GM19438 (cell line): ENCODE data around the gene GUCY1A1.

Experiments used
- ATAC-seq: cut with Tn5 transposase; IDR thresholded peaks from one replicate; pipeline ENCODE4 v1.9.1; 2021; ENCODE audit warnings: low read depth; ENCODE audit not compliant: unreplicated experiment

The GUCY1A1 gene

GRCh38 chr4:155724731-155725130 lies 58.1 kb downstream of the GUCY1A1 start:
- no peak for ATAC-seq

DNA sequence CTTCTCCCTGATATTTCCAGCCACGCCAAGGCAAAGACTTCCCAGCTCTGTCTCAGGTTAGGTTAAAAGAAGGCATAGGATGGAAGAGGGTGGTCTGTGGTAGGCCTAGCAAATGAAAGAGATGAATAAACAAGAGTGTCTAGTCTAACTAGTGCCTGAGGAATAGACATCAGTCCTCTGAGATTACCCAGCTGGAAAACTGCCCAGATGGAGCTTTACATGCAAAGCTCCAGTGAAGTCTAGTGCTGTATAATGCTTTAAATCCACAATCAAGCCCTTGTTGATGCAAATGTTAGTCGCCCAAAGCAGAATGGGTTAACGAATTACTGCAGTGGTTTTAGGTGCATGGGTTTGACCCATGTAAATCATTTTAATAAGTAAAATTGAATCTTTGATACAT lies 67.4 kb downstream of the GUCY1A1 start:
- no peak for ATAC-seq

DNA sequence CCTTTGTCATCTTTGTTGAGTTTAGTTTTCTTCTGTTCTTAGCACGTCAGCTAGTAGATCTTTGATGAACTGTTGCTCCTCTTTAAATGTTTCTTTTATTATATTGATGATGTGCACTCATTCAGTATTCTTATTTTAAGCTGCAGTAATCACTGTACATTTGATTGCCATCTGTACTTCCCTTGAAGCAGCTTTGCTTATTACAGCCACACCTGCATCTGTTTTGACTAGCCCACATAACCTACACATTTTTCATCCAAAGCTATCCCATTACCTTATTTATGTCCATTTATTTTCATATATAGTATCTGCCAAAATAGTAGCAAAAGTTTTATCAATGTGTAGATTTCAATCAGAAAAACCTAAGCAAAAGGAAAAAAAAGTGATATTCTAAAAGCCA lies 68.3 kb downstream of the GUCY1A1 start:
- no peak for ATAC-seq

GRCh38 chr4:155735496-155735895 lies 68.8 kb downstream of the GUCY1A1 start:
- ATAC-seq = no peak

DNA sequence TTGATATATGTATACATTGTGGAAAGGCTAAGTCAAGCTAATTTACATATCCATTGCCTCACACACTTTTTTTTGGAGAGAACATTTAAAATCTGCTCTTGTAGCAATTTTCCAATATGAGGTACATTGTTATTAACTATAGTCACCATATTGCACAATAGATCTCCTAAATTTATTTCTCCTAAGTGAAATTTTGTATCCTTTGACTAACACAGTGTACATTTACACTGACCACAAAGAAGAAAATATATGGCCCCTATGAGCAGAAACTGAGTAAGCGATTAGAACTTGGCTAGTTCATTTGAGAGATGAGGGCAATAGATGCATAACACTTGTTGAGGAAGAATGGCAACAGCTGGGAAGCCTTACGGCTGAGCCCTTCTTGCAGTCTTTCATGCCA lies 71.9 kb downstream of the GUCY1A1 start:
- ATAC-seq = no peak

- no peak for ATAC-seq
Measured at GRCh38 chr4:155741546-155741945, 74.9 kb downstream of the GUCY1A1 start.

DNA sequence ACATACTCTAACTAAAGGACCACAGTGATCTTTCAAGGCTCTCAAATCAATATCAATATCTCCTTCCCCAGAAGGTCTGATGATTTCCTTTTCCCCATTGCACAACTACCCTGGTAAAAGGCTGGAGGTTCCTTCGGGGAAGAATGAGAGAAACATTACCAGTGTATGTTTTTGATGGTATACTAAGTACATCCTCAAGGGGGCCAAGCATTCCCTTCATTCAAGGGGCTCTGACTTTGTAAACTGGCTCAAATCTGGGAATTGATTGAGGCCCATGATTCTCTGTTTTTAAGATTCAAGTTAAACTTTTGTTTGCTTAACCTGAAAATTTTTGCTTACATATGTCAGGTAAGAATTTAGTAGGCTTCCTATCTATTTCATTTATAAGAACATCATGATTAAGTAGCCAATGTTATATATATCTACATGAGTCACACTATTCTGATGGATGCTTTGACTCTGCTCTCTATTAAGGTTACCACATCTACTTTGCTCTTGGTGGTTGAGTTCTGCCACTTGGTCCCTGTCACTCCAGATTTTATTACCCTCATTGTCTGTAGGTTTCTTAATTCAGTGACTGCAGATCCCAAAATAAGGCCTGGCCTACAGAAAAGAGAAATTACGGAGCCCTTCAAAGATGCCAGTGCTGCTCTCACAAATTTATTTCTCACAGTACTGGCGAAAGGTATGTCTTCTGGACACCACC lies 75.8 kb downstream of the GUCY1A1 start:
- no peak for ATAC-seq

DNA sequence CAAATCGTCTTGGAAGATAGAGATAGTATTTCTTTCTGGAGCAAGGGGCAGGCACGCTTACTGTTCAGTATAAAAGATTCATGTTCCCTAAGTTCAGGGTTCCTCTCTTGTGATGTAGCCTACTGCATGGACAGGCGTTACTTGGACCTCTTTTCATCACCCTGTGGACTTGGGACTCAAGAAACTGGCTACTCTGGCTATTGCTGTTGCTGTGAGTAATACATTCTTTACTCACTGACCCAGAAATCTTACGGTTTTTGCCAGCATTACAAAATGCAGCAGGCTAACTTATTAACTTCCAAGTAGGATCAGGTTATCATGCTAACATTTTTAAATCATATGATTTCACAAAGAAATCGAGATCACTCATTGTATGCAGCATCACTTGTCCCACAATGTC lies 79.3 kb downstream of the GUCY1A1 start:
- no peak for ATAC-seq

DNA sequence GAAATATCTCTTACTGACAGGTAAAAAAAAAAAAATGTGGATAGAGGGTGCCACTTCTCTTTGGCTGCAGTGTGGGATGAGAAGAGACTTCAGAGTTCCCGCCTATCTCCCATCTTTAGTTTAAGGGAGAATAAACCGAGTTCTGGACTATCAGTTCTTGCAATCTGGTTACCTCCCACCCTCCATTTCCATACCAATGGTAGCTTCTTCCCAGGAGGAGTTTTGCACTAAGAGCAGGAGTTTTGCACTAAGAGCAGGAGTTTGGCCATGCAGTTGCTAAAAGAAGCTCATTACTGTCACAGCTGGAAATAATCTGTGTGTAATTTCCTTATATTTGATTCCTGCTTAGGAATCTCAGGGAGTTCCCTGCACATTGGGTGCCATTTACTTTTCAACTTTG lies 81.4 kb downstream of the GUCY1A1 start:
- ATAC-seq = no peak

- ATAC-seq = no peak
Measured at GRCh38 chr4:155749041-155749440, 82.4 kb downstream of the GUCY1A1 start.

- no peak for ATAC-seq
Measured at GRCh38 chr4:155751569-155751968, 84.9 kb downstream of the GUCY1A1 start.

GRCh38 chr4:155757745-155758265 lies 91.2 kb downstream of the GUCY1A1 start:
- ATAC-seq = no peak

DNA sequence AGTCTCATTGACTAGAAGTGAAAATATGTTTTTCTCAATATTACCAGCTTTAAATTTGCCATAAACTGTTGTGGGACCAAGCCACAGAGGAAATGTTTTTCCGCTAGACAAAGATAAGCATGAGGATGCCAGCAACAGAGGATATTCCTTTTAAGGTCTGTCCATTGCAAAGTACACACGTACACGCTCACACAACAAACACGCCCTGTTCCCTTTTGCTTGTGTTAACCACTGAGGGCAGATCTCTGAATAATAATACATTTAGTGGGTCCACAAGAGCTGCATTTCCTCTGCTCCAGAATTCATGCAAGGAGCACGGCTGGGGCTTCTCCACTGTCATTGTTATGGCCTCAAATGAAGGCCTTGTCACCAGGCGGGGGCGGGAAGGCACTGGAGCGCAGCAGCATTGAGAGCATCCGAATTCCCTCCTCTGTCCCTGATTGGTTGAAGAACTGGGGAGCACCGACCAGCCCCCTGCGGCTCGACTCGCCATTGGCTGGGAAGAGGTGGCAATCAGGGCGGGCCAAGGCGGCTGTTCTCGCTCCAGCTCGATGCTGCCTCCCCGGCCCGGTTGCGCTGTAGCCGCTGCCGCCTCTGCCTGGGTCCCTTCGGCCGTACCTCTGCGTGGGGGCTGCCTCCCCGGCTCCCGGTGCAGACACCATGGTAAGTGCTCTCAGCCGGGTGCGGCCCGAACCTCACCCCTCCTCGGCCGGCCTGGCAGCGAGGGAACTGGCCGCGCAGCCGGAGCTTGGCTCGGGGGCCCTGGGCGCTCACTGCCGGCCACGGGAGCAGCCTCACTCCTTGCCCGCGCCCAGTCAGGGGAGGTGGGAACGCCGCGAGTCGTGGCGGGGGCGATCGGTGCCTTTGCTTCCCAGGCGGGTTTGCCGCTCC lies 92.1 kb downstream of the GUCY1A1 start, which contains the start of gene GUCY1B1:
TSS of gene GUCY1B1 (plus strand) at position 541 of the 891 bp plus-strand sequence. CDS start at position 661, 120 bp downstream.
- ATAC-seq = peak; percentile 95

- peak; percentile 23 for ATAC-seq
Measured at GRCh38 chr4:155759372-155760252, 93.0 kb downstream of the GUCY1A1 start.

DNA sequence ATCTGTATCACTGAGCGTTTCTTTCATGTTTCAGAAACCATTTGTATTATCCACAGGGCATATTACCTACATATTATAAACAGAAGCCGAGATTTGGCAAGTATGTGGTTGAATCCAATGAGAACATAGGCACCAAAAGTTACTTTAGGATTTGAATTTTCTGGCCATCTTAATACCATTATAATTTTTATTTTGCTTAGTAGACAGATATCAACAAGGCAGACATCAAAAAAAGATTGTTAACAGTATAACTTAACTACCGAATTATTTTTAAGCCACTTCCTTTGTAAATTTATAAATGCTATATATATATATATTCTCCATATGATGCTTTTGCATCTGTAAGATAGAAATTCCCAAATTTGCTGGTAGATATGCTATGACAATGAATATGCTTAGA lies 94.4 kb downstream of the GUCY1A1 start:
- ATAC-seq = no peak

DNA sequence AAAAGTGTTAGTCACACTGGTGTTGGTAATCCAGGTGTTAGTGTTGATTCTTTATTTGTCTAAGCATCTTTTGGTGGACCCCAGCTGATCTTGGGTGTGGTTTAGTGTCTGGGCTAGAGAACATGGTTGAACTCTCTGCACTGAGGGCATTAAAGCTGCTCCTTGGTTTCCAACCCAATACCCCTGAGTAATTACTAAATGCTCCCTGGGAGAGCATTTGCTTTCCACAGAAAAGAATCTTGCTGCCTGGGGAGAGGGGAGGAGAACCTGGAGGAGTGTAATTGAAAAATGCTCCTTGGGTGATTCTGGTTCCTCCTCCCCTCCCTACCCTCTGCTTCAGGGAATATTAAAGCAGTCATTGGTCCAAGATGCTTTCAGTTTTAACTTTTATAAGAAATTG lies 95.3 kb downstream of the GUCY1A1 start:
- ATAC-seq = no peak

- no peak for ATAC-seq
Measured at GRCh38 chr4:155762334-155762733, 95.7 kb downstream of the GUCY1A1 start.

DNA sequence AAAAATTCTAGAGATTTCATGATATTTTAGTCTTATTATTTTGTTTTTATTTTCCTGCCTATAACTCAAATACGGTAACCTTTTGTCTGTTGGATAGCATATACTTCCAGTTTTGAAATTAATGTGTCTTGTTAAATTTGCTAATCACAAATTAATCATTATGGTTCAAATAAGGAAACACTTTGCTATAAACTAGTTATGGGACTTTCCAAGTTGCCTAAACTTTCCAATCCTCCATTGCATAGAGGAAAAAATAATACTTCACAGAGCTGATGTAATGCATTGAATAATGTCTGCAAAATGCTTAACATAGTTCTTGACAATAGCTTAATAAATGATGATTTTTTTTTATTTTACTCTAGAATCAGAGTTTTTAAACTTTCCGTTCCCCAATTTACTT lies 96.9 kb downstream of the GUCY1A1 start:
- ATAC-seq = no peak

DNA sequence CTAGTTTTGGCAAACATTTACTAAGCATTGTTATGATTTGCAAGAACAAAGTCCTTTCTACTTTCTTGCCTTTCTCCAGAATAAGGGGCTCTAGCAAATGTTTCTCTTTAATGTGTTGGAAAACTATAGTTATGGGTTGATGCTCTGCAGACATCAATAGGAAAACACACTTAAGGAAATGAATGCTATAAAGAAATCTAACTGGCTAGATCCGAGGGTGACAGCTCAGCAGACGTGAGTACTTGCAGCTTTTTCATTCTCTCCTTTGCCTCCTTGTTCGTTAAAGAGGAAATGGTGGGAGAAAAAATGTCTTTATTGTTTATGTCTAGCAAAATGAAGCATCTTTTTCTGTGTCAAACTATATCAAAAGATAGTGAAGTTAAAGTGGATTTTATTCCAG lies 98.5 kb downstream of the GUCY1A1 start:
- no peak for ATAC-seq

DNA sequence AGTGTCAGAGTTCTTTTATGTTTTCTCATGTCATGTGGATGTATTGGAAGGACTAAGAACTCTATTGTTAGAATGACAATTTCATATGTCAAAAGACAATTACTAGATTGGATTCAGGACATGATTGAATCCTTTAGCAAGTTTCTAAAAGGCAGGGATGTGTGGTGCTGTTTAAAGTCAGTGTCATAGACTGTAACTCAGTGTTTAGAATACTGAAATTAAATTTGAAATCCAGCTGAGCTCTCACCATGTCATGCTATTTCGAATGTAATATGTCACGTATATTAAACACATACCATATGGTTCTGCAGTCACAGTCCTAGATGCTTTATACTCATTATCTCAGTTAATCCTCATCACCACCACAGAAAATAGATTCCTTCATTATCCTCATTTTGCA lies 100.0 kb downstream of the GUCY1A1 start:
- no peak for ATAC-seq

DNA sequence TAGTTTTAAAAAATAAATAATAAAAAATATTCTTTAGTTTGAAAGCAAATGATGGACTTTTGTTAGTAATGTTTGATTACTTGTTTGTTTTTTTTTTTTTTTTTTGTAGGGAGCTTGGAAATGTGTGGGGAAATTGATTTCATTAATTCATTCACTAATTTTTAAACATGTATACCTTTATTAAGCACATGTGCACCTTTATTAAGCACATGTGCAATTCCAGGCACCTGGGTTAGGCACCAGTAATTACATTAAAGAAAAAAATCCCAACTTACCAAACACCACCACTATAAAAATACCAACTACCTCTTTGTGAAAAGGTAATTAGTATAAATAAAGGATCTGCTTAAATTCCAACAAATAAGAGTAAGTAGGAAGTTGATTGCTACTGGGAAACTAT lies 101.7 kb downstream of the GUCY1A1 start:
- ATAC-seq = no peak
